ENCODE data around the gene SYNPO.
A peak's percentile ranks its signal among the peaks of the same experiment; 100 is the strongest.

The SYNPO gene

GRCh38 chr5:150607991-150608390 lies 32.5 kb upstream of the SYNPO start:
- no peak for DNase-seq

GRCh38 chr5:150608991-150609390 lies 31.5 kb upstream of the SYNPO start:
- no peak for DNase-seq

- DNase-seq = no peak
Observed at GRCh38 chr5:150609843-150610584, 30.4 kb upstream of the SYNPO start.

- no peak for DNase-seq
Observed at GRCh38 chr5:150611026-150611425, 29.4 kb upstream of the SYNPO start.

GRCh38 chr5:150612405-150612804 lies 28.1 kb upstream of the SYNPO start:
- DNase-seq = no peak

- no peak for DNase-seq
Observed at GRCh38 chr5:150612905-150613670, 27.4 kb upstream of the SYNPO start.

GRCh38 chr5:150613991-150614660 lies 26.3 kb upstream of the SYNPO start:
- DNase-seq = no peak

GRCh38 chr5:150614661-150615060 lies 25.8 kb upstream of the SYNPO start:
- no peak for DNase-seq

- no peak for DNase-seq
Observed at GRCh38 chr5:150615141-150615699, 25.2 kb upstream of the SYNPO start.

- no peak for DNase-seq
Observed at GRCh38 chr5:150616024-150616470, 24.4 kb upstream of the SYNPO start.

- DNase-seq = no peak
Observed at GRCh38 chr5:150616506-150616905, 24.0 kb upstream of the SYNPO start.

GRCh38 chr5:150618163-150618562 lies 22.3 kb upstream of the SYNPO start:
- no peak for DNase-seq

- no peak for DNase-seq
Observed at GRCh38 chr5:150618588-150619281, 21.7 kb upstream of the SYNPO start.

- no peak for DNase-seq
Observed at GRCh38 chr5:150619359-150620230, 20.9 kb upstream of the SYNPO start.

GRCh38 chr5:150621301-150621700 lies 19.2 kb upstream of the SYNPO start:
- no peak for DNase-seq

- DNase-seq = no peak
Observed at GRCh38 chr5:150622157-150622556, 18.3 kb upstream of the SYNPO start.

- no peak for DNase-seq
Observed at GRCh38 chr5:150623152-150623877, 17.1 kb upstream of the SYNPO start.

- DNase-seq = no peak
Observed at GRCh38 chr5:150623878-150624216, 16.6 kb upstream of the SYNPO start.

- DNase-seq = peak; percentile 40
Observed at GRCh38 chr5:150624334-150625163, 15.9 kb upstream of the SYNPO start.

GRCh38 chr5:150625164-150625535 lies 15.3 kb upstream of the SYNPO start:
- no peak for DNase-seq

All from CD4-positive, alpha-beta T cell treated with Interleukin-12 subunit alpha and Interleukin-12 subunit beta, for 1 hour (primary cell).